AG08395 (cell line): Measurements from ENCODE around the gene MZB1.

Experiments
- DNase-seq: peaks from one replicate; pipeline ENCODE4 v3.0.0; 2012; ENCODE audit warnings: mixed read lengths, low spot score

The MZB1 gene, protein sequence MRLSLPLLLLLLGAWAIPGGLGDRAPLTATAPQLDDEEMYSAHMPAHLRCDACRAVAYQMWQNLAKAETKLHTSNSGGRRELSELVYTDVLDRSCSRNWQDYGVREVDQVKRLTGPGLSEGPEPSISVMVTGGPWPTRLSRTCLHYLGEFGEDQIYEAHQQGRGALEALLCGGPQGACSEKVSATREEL

DNA sequence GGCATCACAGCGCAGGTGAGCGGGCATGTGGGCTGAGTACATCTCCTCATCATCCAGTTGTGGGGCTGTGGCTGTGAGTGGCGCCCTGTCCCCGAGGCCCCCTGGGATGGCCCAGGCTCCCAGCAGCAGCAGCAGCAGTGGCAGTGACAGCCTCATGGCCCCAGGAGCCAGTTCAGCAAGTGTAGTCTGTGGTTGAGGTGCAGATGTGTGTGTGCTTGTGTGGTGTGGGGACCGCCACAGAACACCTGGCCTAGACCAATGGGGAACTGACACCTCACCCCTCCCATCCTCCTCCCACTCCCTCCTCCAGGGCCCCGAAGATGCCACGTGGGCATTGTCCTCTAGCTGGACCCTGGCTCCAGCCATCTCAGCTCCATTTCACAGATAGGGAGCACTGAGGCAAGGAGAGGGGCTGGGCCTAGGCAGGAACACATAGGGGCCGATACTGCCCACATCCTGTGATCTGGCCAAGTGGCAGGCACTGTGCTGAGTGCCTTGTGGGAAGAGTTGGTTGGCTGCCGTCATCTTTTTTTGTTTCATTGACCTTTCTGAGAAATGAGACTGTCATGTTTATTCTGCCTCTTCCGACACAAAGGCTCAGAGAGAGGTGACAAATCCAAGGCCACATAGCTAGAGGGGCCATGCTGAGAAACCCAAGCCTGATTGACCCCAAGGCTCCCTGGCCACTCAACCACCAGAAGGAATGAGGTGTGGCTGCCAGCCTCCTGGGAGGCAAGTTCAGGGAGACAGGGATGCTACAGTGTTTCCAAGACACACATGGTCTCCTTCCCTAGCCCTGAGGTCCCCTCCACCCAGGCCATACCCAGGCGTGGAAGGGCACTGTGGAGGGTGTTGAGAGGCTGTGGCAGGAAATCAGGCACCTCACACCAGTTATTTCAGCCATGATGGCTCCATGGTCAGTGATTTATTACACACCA, at the start of gene MZB1:
TSS of gene MZB1 (minus strand) at position 213 of the 938 bp plus-strand sequence. CDS start at position 156, 57 bp downstream.
- DNase-seq, result no peak

DNA sequence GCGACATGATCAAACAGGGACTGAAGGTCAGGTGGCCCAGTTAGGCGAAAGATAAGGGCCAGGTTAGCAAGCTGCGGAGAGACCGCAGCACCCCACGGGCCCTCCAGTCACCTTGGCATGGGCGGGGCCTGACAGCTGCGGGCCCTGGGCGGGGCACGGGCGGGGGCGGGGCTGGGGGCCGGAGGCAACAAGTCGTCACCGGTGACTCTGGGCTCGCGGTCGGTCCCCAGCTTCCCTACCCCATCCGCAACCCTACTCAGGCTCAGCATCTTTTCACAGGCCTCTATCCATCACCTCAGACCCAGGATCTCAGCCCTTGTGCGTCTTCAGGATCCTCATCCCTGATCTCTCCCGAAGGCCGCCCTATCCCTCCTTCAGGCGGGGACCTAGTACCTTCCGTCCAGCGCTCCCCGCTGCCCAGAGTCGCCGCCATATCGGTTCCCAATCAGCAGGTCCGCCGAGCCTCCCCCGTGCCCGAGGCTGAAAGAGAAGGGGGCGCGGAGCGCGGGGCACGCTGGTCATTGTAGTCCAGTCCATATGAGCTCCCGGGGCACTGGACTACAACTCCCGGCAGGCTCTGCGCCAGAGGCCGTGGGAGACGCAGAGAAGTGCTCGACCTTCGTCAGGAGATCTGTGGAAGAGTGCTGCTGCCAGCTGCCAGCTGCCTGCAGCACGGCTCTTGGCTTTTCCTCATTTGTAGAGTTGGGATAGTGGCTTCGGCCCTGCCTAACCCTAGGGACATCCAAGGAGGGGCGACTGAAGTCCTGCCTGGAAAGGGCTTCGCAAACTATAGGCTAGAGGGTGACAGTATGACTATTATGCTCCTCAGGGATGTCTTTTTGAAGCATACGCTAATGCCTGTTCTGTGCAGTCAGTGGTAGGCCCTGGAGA, 49.5 kb upstream of the MZB1 start, which contains the start of gene DNAJC18:
TSS of gene DNAJC18 (minus strand) at position 513 of the 891 bp plus-strand sequence. CDS start at position 433, 80 bp downstream.
- DNase-seq, result peak; percentile 95

DNA sequence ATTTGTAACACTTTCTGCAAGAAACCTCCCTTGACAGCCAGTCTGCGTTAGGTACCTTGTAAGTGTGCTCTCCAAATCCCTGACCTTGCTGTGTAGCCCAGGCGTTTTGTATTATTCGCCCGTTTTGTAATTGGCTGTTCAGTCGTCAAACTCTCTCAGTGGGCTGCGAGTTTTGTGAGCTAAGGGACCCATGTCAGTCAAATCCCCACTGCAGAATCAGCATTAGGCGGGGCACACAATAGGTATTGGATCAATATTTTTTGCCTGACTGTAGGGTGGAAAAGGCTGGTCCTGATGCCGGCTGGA, 48.9 kb upstream of the MZB1 start:
- DNase-seq, result no peak

DNA sequence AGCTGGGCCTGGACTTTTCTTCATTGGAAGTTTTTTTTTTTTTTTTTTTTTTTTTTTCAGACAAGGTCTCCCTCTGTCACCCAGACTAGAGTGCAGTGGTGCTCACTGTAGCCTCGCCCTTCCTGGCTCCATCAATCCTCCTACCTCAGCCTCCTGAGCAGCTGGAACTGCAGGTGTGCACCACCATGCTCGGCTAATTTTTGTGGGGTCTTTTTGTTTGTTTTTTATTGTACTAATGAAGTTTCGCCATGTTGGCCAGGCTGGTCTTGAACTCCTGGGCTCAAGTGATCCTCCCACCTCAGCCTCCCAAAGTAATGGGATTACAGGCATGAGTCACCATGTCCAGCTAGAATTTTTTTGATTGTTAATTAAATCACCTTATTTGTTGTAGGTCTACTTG, 46.0 kb upstream of the MZB1 start:
- DNase-seq, result no peak

DNA sequence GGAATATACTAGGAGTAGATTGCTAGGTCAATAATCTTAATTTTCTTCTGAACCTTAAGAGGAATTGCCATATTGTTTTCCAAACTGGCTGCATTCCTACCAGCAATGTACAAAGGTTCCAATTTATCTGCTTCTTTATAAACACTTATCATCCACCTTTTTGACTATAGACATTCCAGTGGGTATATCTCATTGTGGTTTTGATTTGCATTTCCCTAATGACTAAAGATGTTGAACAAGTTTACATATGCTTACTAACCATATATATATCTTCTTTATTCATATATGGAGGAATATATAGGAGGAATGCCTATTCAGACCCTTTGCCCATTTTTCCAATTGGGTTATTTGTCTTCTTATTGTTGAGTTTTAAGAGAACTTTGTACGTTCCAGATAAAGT, 42.0 kb upstream of the MZB1 start:
- no peak for DNase-seq

DNA sequence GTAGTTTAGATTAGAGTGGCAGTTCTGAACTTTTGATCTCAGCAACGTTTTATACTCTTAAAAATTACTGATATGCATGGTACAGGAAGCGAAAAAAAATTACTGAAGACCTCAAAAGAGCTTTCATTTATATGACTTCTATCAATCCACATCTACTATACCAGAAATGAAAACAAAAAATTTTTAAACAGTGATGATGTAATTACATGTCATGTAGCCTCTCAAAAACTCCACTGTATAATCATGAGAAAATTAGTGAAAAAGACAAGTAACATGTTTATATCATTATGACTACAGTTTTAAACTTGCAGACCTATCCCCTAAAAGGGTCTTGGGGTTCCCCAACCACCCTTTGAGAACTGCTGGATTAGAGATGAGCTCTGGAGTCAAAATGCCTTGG, 40.3 kb upstream of the MZB1 start:
- DNase-seq, result no peak

DNA sequence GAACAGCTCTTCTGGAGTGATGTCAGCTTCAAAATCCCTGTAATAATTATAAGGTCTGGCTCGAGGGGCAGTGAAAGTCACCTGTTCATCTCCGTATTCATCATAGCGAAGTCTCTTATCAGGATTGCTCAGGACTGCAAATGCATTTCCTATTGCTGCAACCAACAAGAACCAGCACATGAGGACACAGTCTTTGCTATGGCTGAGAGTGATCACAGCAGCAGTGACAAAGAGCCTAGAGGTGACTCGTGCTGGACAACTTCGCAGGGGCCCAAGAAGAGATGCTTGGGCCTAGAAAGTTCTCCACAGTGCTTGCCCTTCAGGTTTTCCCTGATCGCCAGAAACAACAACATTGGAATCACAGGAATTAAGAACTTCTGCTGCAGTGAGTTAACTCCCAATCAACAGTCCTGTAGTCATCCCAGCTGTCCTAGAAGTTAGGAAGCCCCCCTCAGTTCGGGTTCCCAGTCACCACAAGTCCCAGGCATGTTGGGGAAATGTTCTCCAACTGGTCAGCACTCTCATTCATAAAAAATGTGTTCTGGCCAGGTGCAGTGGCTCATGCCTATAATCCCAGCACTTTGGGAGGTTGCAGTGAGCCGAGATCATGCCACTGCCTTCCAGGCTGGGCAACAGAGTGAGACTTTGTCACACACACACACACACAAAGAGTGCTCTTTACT, 36.6 kb upstream of the MZB1 start:
- peak; percentile 79 for DNase-seq

DNA sequence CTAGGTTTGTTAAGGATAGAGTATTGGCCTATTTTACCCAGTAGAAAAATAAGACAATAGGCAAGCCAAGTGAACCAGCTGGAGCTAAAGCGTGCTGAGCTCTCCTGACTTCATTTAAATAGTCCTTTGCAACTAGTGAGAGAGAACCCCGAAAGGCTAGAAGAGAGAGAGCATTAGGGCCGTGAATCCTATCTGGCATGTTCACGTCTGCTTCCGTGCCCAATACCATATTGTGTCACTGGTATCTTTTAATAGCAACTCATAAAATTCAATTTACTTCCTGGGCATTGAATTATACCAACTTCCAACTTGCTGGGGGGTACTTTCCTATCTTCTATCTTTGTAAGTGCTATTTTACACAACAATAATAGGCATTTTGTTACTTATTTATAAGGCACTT, 35.8 kb upstream of the MZB1 start:
- no peak for DNase-seq

DNA sequence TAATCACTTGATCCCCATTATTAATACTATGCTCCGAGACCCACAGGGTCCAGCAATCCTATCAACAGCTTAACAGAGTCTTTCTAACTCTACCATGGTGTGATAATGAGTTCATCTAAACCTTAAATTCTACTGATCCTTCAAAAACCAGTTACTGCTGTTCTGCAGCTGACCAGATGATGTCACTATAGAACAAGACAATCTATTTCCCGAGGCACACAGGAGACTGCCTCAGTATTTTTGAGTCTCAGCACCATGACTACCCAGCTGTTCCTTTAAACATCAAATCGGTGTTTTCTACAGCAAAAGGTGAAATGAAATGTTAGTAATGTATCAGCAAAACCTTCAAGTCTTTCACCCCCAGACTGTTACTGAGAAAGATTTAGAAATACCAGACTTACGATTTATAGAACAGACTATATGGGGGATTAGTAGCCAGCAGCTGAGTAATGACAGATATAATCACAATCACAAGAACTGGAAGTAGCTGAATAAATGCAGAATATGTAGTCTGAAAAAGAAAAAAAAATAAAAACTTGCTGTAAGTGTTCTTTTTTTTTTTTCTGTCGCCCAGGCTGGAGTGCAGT, 32.7 kb upstream of the MZB1 start:
- DNase-seq, result peak; percentile 82

DNA sequence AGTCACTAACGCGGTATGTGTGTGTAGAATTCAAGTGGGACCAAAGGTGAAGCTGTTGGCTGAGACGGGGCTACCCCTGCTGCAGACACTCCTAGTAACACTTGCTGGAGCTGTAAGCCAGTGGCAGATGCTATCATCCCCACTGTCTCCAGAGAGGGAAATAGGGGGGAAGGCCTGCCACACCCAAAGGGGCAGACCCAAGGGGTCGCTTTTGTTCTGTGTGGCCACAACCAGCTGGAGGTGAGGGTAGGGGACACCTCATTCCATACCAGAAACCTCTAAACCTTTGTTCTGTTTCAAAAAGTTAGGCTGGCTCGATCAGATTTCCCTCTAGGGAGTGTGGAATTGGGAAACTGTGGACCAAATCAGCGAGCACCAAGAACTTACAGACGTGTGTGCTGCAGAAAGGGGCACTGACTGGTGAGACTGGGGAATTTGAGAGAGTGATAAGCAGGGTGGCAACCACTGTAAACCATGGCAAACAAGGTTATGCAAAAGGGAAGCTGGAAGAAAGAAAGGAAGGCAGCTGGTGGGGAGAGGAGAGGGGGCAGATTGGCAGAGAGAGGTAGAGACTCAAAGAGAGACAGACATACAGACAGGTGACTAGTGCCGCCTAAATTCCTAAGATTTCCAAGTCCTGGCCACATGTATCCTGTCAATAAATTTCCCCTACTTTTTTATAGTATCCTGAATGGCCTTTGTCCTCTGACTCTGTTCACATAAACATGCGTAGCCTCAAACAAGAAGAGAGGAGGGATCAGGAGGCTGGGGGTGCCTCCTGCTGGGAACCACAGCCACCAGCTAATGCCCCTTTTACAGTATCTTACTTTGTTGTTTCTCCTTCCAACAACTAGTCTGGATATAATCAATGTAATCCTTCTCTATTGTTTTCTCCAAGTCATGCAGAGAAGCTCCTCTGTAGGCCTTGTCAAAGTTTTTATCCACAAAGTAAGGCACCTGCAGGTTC, 29.8 kb upstream of the MZB1 start:
- DNase-seq, result no peak

DNA sequence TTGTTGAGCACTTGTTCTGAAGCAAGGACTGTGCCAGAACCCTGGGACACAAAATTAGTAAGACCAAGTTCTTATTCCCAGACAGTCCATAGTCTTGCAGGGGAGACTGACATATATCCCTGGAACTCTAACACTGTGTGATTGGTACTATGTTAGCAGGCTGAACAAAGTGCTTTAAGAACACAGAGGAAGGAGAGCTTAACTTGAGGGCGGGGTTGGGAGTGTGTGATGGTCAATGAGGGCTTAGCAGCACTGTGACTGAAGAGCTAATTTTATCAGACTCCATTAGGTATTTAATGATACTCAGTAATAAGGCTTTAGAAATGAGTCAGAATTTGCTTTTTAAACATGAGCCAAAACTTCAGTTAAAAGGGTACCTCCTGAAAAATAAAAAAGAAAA, 29.1 kb upstream of the MZB1 start:
- DNase-seq, result no peak

DNA sequence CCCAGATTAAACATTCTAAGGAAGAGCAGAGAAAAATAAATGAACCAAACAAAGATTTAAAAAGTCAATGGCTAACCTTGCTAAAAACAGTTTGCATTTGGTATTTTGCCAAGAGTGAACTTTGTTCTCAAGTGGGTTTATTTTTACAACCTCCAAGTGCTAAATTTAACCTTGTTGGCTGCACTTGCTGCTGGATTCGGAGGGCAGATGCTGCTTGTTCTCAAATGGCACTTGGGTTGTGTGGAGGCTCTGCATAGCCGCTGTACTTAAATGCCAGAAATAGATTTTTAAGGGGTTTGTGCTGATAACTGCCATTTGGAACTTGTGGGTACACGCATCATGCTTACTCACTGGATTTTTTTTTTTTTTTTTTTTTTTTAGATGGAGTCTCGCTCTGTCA, 27.5 kb upstream of the MZB1 start:
- no peak for DNase-seq

DNA sequence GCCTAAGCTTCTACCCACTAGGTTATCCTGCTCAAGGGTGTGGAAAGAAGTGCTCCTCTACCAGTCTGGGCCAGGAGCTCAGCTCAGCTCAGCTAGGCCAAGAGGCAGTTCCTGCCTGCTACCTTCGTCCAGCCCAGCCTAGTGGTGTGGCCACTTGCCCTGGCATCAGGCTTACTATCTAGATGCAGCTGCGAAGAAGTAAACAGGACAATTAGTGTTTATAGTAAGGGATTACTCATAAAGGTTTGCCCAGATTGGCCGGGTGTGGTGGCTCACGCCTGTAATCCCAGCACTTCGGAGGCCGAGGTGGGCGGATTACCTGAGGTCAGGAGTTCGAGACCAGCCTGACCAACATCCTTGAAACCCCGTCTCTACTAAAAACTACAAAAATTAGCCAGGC, 26.9 kb upstream of the MZB1 start:
- no peak for DNase-seq

DNA sequence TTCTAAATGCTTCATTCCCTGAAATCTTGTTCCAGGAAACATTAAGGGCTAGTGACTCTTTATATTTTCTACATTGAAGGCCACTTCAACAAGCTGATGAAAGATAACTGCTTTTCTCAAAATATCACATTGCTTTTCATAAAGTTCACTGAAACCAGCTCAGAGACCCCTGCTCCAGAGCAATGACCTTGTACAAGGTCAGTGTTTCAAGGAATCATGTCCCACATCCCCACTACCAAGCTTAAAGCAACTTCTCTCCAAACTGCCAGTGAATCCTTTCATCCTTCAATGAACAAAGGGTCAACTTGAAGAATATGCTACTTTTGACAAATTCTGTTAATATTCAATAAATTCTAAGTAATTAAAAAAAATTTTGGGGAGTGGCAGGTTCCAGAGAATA, 26.2 kb upstream of the MZB1 start:
- no peak for DNase-seq

DNA sequence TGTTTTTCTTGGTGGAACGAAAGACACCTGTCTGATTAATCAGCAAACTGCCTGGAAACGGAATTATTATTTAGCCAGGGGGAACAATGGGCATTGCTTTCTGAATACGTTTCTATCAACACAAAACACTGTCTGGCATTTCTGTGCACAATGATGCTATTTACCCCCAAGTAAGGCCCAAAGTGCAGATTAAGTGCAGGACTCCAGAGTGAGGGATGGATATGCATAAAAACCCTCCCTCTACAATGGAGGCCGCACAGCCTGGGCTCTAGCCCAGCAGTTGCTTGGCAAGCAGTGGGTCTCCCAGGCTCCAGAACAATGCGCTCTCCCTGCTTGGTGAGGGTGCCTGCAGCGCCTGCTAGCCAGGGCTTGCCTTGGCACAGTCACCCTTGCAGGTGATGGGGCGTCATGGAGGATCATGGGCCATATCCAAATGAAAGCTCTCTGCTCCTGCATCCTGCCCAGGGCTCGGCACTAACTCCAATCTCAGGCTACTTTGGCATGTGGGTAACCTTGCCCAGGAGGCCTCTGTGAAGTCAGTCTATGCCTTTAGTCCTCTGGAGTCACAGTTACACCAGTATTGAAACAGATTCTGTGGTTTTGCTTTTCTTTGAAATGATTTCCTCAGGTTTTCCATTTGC, 25.6 kb upstream of the MZB1 start:
- DNase-seq, result no peak

DNA sequence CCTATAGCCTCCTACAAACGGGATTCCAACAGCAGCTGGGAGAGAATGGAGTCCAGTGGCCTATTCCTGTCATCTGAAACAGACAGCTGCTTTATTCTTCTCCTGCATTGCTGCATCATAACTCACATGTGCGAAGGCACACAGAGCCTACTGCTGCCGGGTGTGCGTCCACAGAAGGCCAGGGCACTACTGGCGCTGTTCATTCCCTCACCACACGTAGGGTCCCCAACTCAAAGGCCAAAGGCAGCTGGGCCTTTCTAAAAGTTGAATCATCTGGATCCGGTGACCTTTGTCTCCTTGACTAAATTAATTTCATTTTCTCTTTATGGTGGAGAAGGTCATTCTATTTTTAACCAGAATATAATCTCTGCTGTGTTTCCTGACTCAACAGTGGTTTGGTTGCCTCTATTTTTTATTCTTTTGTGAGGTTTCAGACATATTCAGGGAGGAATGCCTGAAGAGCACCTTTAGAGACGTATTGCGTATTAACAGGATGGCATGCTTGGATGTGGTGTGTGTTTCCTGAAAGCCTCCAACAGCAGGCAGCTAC, 24.9 kb upstream of the MZB1 start:
- no peak for DNase-seq

DNA sequence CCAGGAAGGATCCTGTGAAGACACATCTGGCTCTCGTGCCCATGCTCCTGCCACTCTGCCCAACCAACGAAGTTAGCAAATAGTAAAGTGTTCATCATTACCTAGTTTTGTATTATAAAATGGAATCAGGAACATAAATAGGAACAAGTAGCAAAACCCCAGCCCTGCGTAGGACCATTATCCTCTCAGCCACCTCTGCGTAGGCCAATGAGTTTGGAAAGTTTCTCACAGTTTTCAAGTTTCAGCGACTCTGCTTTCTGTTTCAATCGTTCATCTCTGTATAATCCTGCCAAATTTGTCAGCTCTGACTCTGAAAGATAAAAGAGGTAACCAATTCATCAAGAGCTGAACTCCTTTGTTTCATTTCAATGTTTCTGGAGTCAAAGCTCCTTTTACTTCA, 24.2 kb upstream of the MZB1 start:
- DNase-seq, result no peak

DNA sequence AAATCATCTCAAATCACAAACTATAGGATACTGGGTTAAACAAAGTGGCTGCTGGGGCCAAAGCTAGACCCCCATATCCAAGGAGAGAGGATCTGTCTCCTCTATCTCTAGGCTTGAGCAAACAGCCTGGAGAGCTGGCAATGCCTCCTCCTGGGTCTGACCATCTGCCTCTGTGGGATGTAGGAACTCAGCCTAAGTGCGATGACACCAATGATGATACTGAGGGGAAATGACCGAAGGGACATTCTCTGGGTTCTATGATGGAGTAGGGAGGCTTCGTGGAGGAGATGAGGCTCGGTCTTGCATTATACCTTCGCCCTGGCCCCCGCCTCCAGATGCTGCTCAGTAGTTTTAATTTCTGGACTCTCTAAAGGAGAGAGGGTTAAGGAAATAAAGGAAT, 23.4 kb upstream of the MZB1 start:
- no peak for DNase-seq

DNA sequence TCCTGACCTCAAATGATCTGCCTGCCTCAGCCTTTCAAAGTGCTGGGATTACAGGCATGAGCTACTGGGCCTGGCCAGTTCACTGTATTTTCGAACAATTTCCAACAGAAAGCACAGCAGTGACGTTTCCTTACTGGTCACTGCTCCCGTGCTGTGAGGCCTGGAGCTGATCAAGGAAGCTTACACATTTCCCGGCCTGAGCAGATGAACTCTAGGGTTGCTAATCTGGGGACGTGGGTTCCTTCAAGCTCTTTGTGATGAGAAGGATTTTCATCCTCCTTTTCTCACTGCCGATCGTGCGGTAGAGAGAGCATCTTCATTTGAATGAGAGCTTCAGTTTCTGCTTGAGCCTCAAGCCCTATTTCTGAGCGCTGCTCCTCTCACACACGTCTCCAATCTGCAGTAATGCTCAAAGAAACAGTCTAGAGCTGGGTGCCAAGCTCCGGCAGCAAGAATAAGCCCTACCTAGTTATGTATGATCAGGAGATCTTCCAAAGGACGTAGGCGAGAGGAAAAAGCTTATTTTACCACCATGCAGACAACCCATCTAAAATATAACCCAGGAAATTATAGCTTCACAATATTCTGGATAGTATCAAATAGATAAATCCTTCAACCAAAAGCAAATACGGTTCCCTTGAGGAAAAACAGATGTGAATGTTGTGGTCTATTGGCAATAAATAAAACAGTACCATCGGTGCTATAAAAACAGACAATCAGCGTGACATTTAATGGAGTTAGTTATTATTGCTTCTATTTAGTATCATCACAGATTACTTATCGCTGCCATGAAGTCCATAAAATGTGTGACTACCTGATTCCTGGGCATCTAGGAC, 21.5 kb upstream of the MZB1 start:
- DNase-seq, result peak; percentile 39
